Stimulated activated CD4-positive, alpha-beta T cell treated with anti-CD3 and anti-CD28 coated beads, Interleukin-1b, Interleukin-23, amount 100 ng/mL, for 48 hours (primary cell): ENCODE results near the gene HHATL.
A peak's percentile ranks its signal among the peaks of the same experiment; 100 is the strongest.

Experiments used
- DNase-seq: peaks from one replicate; pipeline ENCODE4 v3.0.0-alpha.2; 2020

The HHATL gene

DNA sequence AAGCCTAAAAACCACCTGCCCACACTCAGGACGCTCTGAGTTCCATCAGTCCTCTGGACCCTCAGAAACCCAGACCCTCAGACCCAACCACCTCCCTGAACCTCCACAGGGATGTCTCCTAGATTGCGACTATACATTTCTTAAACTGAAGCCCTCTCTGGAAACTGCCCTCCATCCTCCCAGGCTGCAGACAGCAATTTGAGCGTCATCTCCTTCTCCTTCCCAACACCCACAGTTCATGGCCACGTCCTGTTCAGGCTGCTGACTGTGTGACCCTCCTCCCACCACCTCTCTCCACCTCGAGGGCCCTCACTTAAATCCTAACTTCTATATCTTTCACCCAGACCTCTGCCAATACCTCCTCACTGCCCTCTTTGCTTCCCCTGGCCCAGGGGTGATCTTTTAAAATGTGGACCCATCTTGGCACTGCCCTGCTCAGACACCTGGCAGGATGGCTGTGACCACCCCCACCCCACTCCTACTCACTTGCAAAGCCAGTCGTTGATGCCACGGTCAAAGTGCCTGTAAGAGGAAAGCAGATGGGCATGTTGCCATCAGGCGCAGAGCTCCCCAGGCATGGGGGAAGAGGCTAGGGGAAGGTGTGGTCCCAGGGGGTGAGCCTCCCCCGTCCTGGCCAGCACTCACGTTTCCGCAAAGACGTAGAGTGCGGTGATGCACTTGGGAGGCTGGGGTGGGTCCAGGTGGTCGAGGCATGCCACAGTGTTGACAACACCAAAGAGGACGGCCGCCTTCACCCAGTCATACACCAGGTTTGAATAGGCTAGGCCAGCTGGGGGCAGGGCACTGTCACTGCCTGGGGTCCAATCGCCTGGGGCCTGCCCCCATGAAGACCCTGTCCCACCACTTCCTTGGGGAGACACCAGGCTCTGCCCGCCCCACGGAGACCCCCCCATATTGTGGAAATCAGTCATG is 6.0 kb downstream of the HHATL start:
- DNase-seq: no peak

DNA sequence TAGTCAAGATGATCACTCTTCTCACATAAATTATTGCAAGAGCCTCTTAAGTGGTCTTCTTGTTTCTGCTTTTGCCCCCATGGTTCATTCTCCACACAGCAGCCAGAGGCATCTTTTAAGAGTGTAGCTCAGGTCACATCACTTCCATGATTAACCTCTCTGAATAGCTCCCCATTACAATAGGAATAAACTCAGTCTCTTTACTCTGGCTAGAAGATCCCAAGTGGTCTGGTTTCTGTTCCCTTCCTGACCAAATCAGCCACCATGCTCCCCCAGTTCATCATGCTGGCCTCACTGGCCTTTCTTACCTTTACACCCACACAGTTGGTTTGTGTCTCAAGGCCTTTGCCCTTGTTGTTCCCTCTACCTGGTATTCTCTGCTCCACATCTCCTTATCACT is 8.2 kb downstream of the HHATL start:
- DNase-seq: no peak

DNA sequence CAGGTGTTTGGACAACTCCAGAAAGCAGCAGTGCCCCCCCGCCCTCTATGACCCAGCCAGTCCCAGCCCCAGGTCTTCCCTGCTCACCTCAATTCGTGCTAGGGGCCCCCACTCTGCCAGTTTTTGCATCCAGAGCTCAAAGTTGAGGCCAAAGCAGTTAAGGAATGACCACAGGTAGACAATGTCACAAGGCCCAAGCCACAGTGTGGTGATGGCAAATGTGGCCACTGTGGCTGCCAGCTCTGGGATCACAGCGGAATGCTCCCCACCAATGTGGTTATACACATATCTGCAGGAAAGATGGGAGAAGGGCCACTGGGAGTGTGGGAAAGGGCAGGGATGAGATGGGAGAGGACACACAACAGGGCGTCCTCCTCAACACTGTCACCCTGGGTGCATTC is 9.1 kb downstream of the HHATL start:
- DNase-seq: no peak

DNA sequence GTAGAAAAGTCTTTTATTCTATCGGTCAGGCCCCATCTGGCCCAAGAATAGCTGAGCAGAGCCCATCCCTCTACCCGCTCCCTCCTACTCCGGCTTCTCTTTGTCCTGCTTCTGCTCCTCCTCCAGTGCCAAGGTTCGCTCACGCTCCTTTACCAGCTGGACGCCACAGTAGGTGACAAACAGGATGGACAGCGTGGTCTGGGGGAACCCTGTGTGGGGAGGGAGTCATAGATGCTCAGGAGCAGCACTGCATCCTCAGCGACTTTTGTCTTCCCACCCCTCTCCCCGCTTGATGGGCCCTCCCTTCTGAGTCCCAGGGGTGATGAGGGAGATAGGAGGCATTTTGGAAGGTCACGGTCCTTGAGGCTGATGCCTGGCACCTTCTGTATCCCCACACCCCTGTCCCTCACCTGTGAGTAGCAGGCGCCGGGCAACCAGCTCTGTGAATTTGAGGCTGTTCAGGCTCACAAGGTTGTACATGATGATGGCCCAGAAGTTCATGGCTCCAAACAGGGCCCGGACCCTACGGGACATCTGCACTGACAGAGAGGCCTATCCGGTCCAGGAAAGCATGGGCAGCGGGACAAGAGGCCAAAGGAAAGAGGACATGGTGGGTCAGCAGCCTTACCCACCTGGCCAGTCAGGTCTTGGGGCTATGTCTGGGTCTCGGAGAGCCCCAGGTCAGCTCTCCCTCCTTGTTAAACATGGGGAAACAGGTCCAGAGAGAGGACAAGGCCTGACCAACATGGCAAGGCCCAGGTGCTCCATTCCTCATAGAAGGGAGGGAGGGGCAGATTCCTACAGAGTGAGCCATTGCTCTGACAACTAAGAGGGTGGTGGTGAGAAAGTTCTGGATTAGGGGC is 9.7 kb downstream of the HHATL start:
- DNase-seq: no peak

DNA sequence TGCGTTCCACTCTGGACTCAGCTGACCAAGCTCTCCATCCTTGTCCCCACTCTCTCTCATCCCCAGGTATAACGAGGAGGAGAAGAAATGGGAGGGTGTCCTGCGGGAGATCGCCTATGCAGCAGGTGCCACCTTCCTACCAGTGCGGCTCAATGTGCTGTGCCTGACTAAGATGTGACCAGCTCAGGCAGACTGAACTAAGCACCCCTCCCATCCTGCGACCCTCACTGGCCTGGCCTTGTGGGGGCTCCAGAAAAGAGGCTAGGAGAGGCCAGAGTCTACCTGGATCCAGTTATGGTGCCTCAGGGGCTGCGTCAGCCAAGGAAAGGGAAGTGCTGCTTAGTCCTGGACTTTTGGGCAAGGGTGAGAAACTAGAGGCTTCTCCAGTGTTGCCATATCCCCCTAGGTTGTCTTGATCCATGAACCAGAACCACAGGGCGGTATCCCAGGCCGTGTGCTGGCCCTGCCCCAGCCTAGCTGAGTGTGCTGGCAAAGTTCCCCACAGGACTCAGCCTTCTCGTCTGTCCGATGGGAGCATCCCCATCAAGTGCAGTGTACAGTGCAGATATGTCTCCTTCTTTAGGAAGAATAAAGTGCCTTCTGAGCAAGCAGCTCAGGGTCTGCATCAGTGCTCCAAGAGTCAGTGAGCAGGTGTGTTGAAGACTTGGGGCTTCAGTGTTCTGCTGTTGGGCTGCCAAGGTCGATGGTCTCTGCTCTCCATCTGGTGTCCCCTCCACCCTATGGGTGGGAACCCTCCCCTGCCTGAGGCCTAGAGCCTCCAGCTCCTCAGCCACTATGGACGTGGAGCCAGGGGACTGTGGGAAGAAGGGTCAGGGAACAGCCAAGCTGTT is 10.6 kb downstream of the HHATL start:
- no peak for DNase-seq

DNA sequence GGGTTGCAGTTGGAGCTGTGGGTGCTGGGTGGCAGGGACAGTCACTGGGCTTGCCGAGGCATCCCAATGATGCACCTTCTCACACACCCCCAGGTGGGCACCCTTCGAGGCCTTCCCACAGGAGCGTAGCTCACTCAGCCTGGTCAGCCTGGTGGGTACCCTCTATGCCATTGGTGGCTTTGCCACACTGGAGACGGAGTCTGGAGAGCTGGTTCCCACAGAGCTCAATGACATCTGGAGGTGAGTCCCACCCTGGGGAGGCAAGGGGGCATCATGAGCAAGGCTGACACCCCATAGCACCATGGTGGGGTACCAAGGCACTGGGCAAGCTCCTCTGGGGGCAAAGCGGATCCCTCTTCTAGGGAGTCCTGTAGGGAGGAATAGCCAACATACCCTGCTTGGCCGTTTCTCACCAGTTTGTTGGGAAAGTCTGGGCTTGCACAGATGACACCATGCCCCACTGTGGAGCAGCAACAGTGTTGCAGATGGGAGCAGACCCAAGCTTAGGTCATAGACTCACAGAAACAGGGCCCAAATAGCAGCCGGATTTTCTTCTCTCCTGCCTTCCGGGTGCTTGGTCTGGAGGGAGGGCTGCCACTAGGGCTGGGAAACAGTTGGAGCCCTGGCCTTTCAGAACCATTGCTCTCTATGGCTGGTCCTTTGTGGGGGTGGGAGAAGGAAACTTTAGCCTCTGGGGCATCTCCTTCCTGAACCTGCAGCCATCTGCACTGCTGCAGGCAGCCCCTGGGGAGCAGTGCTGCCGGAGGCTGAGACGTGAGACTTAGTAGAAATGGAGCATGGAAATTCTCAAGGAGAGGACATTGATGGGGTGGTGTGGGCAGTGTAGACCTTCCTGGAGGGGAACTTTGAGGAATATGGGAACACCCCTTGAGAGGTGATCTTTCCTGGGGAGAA is 11.6 kb downstream of the HHATL start:
- no peak for DNase-seq

DNA sequence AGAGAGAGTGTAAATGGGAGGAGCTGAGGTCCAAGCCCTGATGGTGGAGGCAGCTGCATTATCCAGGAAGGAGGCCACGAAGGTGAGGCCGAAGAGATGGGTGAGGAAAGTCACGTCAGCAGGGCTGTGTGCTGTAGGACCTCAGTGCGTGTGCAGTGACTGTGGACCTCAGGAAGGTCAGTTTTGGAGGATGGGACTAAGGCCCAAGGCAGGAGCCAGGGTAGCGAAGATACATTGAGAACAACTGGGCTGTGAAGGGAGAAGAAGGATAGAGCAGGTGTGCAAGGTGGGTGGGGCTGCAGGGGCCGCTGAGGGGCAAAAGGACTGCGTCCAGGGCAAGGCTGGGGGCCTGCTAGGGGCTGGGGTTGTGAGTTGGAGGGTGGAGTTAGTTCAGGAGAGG is 12.4 kb downstream of the HHATL start:
- no peak for DNase-seq

DNA sequence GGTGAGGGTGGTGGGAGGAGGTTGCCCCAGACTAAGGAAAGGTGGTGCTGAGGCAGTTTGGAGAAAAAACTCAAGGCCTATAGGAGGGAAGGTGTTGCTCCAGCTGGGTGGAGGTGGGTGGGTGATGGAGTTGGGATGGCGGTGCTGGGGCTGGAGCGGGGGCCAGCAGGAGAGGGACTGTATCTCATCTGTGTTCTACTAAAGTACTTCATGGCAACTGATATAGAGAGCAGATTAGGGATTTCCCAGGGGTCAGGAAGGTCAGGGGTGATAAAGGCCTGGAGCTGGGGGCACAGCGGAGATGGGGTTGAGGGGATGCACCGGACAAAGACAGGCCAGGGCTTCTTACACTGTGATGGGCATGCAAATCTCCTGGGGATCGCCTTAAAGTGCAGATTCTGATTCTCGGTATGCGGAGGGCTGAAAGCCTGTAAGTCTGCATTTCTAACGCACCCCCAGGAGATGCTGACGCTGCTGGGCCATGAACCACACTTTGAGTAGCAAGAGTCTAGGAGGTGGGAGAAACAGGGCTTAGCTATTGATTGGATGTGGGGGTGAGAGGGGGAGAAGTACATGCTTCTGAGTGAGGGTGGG is 13.1 kb downstream of the HHATL start:
- DNase-seq: no peak

DNA sequence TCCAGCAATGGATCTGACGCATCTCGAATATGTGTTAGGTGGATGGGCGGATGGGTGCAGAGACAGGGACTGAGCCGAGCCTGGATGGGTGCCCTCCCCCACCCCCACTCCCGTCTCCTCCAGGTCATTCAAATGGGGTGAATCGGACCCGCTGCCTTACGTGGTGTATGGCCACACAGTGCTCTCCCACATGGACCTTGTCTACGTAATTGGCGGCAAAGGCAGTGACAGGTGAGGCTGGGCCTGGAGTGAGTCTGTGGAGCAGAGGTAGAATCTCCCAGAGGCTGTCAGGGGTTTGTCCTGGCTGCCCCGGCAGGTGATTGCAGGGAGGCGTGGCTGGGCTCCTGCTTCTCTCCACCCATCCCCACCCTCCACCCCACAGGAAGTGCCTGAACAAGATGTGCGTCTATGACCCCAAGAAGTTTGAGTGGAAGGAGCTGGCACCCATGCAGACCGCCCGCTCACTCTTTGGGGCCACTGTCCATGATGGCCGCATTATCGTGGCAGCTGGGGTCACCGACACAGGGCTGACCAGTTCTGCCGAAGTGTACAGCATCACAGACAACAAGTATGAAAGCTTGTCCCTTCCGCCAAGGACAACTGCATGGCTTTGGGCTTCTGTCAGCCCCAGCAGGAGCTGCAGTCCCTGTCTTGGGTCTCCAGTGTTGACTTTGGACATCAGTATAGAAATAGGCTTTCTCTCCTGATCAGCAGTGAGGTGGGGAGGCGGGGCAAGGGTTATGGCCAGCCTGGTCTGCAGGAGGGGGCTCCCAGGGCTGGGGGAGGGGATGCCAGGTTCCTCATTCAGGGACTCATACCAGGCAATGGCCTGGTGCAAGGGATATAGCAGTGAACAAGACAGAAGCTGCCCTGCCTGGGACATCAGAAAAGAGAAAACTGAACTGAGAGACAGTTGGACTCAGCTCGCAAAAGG is 13.8 kb downstream of the HHATL start:
- DNase-seq: no peak

DNA sequence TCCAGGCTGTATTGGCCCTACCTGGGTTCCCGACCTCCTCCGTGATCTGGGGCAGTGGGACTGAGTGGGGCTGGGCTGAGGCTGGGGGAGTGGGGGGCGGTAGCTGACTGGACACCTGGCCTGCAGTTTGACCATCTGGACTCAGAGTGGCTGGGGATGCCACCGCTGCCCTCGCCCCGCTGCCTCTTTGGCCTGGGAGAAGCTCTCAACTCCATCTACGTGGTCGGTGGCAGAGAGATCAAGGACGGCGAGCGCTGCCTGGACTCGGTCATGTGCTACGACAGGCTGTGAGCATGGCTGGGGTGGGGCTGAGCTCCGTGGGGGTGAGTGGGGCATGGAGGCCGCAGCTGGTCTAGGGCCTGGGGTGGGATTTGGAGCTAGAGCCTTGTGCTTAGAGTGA is 14.6 kb downstream of the HHATL start:
- no peak for DNase-seq

DNA sequence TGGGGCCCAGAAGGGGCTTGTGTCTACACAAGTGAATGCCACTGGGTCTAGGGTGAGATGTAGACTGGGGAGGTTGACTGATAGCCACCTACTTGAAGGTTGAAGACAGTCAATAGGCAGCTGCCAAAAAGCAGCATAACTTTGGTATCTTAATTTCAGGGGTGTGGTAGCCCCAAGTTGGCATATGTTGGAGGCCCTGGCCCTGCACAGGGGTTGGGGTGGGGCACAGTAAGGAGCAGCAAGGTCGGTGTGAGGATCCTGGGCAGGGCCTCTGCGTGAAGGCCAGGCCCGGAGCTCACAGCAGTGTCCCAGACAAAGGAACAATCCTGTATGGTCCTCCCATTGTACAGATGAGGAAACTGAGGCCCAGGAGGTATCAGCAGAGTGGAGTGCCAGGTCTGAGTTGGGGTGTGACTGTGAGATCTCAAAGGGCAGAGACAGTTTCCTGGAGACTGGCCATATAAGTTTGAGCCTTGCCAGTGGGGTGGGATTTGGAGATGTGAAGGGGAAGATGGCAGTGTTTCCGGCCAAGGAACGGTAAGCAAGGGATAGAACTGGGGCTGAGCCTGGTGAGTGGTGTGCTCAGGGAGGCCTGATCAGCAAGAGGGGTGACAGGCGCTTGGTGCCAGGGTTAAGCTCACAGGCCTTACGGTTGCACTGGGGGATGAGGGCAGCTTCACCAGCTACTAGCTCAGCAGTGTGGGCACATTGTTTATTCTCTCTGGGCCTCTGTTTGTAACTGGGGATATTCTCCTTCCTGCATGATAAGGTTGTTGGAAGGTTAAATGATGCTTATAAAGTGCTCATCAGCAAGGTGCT is 15.6 kb downstream of the HHATL start:
- DNase-seq: no peak

DNA sequence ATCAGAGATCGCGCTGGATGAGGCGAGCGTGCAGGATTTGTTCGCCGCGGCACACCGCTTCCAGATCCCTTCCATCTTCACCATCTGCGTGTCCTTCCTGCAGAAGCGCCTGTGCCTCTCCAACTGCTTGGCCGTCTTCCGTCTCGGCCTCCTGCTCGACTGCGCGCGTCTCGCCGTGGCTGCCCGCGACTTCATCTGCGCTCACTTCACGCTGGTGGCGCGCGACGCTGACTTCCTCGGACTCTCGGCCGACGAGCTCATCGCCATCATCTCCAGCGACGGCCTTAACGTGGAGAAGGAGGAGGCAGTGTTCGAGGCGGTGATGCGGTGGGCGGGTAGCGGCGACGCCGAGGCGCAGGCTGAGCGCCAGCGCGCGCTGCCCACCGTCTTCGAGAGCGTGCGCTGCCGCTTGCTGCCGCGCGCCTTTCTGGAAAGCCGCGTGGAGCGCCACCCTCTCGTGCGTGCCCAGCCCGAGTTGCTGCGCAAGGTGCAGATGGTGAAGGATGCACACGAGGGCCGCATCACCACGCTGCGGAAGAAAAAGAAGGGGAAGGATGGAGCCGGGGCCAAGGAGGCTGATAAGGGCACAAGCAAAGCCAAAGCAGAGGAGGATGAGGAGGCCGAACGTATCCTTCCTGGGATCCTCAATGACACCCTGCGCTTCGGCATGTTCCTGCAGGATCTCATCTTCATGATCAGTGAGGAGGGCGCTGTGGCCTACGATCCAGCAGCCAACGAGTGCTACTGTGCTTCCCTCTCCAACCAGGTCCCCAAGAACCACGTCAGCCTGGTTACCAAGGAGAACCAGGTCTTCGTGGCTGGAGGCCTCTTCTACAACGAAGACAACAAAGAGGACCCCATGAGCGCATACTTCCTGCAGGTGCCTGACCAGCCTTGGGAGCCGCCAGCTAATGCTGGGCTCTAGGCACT is 16.4 kb downstream of the HHATL start:
- DNase-seq: no peak

DNA sequence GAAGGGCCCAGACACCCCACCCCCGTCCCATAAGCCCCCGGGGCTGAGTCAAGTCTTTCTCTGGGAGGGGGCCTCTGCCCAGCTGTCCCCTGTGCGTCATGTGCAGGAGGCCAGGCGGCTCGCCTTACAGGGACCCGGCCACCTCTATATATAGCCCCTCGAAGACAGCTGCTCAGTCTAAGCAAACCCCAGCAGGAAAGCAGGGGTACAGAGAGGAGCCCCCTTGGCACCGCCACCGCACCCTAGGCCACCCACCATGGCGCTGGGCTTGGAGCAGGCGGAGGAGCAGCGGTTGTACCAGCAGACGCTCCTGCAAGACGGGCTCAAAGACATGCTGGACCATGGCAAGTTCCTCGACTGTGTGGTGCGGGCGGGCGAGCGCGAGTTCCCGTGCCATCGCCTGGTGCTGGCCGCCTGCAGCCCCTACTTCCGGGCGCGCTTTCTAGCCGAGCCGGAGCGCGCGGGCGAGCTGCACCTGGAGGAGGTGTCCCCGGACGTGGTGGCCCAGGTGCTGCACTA is 17.2 kb downstream of the HHATL start, which contains the start of gene KLHL40:
Gene KLHL40, plus strand, starts transcription at position 175 of the 519 bp plus-strand sequence. Its CDS starts 82 bp downstream, at position 257.
- no peak for DNase-seq

DNA sequence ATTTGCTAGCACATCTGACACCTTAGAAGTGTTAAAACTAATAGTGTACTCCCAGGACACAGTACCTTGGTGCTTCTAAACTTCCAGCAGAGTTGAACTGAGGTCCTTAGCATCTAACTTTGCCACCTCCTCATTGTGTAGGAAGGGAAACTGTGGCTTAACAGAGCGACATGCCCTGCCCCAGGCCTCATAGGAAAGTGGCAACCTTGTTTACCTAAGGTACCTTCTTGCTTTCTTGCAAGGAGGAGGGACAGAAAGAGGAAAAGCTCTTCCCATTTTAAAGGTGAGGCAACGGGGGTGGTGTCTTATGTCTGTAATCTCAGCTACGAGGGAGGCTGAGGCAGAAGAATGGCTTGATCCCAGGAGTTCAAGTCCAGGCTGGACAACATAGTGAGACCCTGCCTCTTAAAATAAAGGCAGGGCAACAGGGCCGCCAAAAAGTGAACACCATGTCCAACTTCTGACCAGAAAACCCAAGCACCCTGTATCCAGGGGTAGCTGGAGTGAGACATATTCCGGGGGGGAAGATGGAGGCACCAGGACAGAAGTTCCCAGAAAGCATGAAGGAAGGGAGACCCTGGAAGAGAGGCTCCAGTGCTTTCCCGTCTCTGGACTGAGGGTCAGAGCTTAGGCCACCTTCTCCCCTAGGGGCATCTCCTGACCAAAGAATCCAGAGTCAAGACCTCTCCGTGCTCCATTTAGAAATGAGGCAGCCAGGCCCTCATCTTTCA is 17.8 kb downstream of the HHATL start:
- no peak for DNase-seq

DNA sequence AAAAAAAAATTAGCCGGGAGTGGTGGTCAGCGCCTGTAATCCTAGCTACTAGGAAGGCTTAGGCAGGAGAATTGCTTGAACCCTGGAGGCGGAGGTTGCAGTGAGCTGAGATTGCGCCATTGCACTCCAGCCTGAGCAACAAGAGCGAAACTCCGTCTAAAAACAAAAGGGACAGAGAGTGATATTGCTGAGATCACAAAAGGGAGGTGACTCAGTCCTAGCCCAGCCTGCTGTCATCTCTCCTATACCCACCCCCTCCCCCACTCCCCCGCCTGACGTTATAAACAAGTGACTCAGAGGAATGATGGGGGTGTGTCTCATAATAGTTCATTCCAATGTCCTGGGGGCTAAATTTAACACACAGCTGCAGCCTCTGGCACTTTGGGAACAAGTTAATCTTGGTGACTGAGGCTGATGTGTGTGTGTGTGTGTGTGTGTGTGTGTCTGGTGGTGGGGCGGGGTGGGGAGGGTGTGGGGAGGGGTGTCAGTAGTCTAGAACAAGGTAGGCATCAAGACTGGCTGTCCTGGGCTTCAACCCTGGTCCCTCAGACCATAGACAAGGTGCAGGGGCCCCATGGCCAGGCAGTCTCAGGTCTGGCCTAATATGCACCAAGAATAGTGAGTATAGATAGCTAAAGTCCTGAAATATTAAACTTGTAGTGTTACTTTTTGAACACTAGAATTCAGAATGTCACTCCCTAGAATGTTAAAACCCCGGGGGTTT is 18.6 kb downstream of the HHATL start:
- peak; percentile 70 for DNase-seq
